K562 (cell line): ENCODE measurements around the gene TUBGCP6. TPM values are rescaled to one million over a fixed set of nuclear protein-coding genes. Genes with fewer than 3 reads are reported as not detected.

Source experiments
- ATAC-seq: fragments of 200-7000 bp; cut with Tn5 transposase; 3 replicates; pipeline ENCODE4 v1.9.1; 2020; ENCODE audit warnings: moderate library complexity
- BruUV-seq: library from RNA; stranded (reverse); fragments of 400-500 nt; replicated peaks from 2 replicates; lab custom pipeline; 2021; lab: Mats Ljungman, UMichigan
- CTCF ChIA-PET: fragments of 300-600 bp; formaldehyde crosslinking; extraction: SDS; loops from one replicate; lab custom pipeline; 2021; ENCODE audit warnings: low intra/inter-chr PET ratio; lab: Yijun Ruan, JAX
- POLR2A ChIA-PET: fragments of 300-600, 350-650 bp; sonication (Branson Sonifier 250); formaldehyde crosslinking; extraction: SDS; loops from one replicate; lab custom pipeline; 2021; ENCODE audit warnings: antibody characterized with exemption, inconsistent platforms; lab: Yijun Ruan, JAX
- DNase-seq, 4 experiments: peaks; one replicate each; pipeline versions ENCODE4 v3.0.0 to v3.0.0-alpha.2; 2011 to 2018; ENCODE audit warnings: low spot score in 3 of 4, mixed read lengths in 3 of 4; ENCODE audit errors: extremely low read depth in 1 of 4
- FAIRE-seq: peaks from 2 replicates; lab custom pipeline; 2011; peaks lifted over from hg19 to GRCh38; lab: Jason Lieb, UNC
- H2AFZ ChIP-seq: 2 replicates; pipeline ENCODE4 v1.6.0; 2011; ENCODE audit warnings: low read depth, low read length, control low read depth, inconsistent platforms
- H3K27ac ChIP-seq: fragments of 200-600 bp; 3 replicates; pipeline ENCODE4 v1.8.0; 2011; ENCODE audit warnings: low read depth, mild to moderate bottlenecking, control low read depth, inconsistent platforms, low read length, moderate library complexity, mixed read lengths; ENCODE audit errors: extremely low read depth
- H3K27me3 ChIP-seq, 2 experiments: fragments of 300-600 bp in 1 of 2; 2 replicates in 1 of 2; 3 replicates in 1 of 2; pipeline versions ENCODE4 v1.6.0 to v1.8.0; 2011; ENCODE audit warnings: inconsistent platforms in 2 of 2, low read length in 2 of 2, mild to moderate bottlenecking in 1 of 2, mixed read lengths in 1 of 2, moderate library complexity in 1 of 2; ENCODE audit not compliant: control insufficient read depth in 2 of 2, insufficient read depth in 2 of 2
- H3K36me3 ChIP-seq: fragments of 300-600 bp; 3 replicates; pipeline ENCODE4 v1.8.0; 2011; ENCODE audit warnings: mild to moderate bottlenecking, low read length, inconsistent platforms; ENCODE audit not compliant: control insufficient read depth, insufficient read depth
- H3K4me1 ChIP-seq, 2 experiments: fragments of 200-600 bp in 1 of 2; replicated peaks in 1 of 2; 2 replicates in 1 of 2; 3 replicates in 1 of 2; pipeline versions ENCODE4 v1.5.1 to v1.8.0; 2011; ENCODE audit warnings: inconsistent platforms in 2 of 2, low read length in 2 of 2, mild to moderate bottlenecking in 1 of 2, mixed read lengths in 1 of 2, moderate library complexity in 1 of 2; ENCODE audit not compliant: control insufficient read depth in 2 of 2, insufficient read depth in 2 of 2
- H3K4me2 ChIP-seq: 2 replicates; pipeline ENCODE4 v1.6.1; 2011; ENCODE audit warnings: low read length, control low read depth, inconsistent platforms, mixed read lengths; ENCODE audit not compliant: insufficient read depth
- H3K4me3 ChIP-seq: fragments of 200-600 bp; sonication (generic), shearing (Covaris generic); 2 replicates; pipeline ENCODE4 v1.5.1; 2016; ENCODE audit warnings: control low read depth, inconsistent platforms
- H3K79me2 ChIP-seq: fragments of 200-600 bp; 3 replicates; pipeline ENCODE4 v1.8.0; 2011; ENCODE audit warnings: low read length, inconsistent platforms; ENCODE audit not compliant: control insufficient read depth, insufficient read depth
- H3K9ac ChIP-seq, 2 experiments: 2 replicates each; pipeline versions ENCODE4 v1.6.0 to v1.6.1; 2011; ENCODE audit warnings: low read depth in 2 of 2, low read length in 2 of 2, control low read depth in 1 of 2, inconsistent platforms in 1 of 2, mild to moderate bottlenecking in 1 of 2, mixed read lengths in 1 of 2; ENCODE audit not compliant: insufficient read depth in 1 of 2
- H3K9me1 ChIP-seq: one replicate; pipeline ENCODE4 v1.6.0; 2011; ENCODE audit warnings: inconsistent platforms, mild to moderate bottlenecking, low read length, moderate library complexity; ENCODE audit not compliant: control insufficient read depth, insufficient read depth
- H3K9me3 ChIP-seq: replicated peaks from 2 replicates; pipeline ENCODE4 v1.5.1; 2011; ENCODE audit warnings: low read depth, low read length, inconsistent platforms; ENCODE audit not compliant: control insufficient read depth, insufficient read depth
- H4K20me1 ChIP-seq: replicated peaks from 2 replicates; pipeline ENCODE4 v1.6.1; 2011; ENCODE audit warnings: low read length, inconsistent platforms, mixed read lengths; ENCODE audit not compliant: control insufficient read depth, insufficient read depth
- CCNT2 ChIP-seq: IDR thresholded peaks from 2 replicates; pipeline ENCODE4 v1.6.1; 2011; ENCODE audit warnings: borderline replicate concordance, low read depth, mild to moderate bottlenecking, moderate library complexity, mixed read lengths, low read length; ENCODE audit not compliant: insufficient read length; ENCODE audit errors: extremely low read depth
- CXXC5 ChIP-seq: fragments of 250-450 bp; sonication (Bioruptor Pico); IDR thresholded peaks from 2 replicates; pipeline ENCODE4 v1.8.0; 2022; ENCODE audit warnings: inconsistent platforms, mild to moderate bottlenecking, moderate library complexity
- MIER1 ChIP-seq: fragments of 450-650 bp; IDR thresholded peaks from 2 replicates; pipeline ENCODE4 v1.6.1; 2016; ENCODE audit warnings: antibody characterized with exemption, mild to moderate bottlenecking, low read depth
- PHB ChIP-seq: fragments of 250-450 bp; sonication (Bioruptor Pico); IDR thresholded peaks from 2 replicates; pipeline ENCODE4 v1.5.0; 2021
- PHF8 ChIP-seq: fragments of 200-600 bp; sonication (generic); IDR thresholded peaks from 2 replicates; pipeline ENCODE4 v1.6.1; 2012; ENCODE audit warnings: mixed run types, mild to moderate bottlenecking, inconsistent platforms, low read length, moderate library complexity, borderline replicate concordance
- POLR2G ChIP-seq: fragments of 200-400 bp; formaldehyde crosslinking; IDR thresholded peaks from 2 replicates; pipeline ENCODE4 v1.6.1; 2017; ENCODE audit warnings: low read depth, mild to moderate bottlenecking, antibody characterized with exemption, low read length, moderate library complexity
- RBM14 ChIP-seq: fragments of 200-400 bp; formaldehyde crosslinking; IDR thresholded peaks from 2 replicates; pipeline ENCODE4 v1.6.1; 2018; ENCODE audit warnings: low read depth, mild to moderate bottlenecking, low read length, moderate library complexity, borderline replicate concordance; ENCODE audit not compliant: insufficient read depth
- RBM39 ChIP-seq: fragments of 200-400 bp; formaldehyde crosslinking; optimal IDR thresholded peaks from 2 replicates; pipeline ENCODE3; 2018; ENCODE audit warnings: low read depth, low read length
- ZFP36 ChIP-seq: fragments of 150-350 bp; IDR thresholded peaks from 2 replicates; pipeline ENCODE4 v1.6.1; 2018; ENCODE audit warnings: low read length, low read depth; ENCODE audit not compliant: partially characterized antibody
- ZNF780A ChIP-seq: fragments of 250-450 bp; sonication (Bioruptor Pico); IDR thresholded peaks from 2 replicates; pipeline ENCODE4 v1.5.0; 2021; ENCODE audit warnings: mild to moderate bottlenecking
- WGBS: fragments of 100-300 bp; shearing (Covaris generic); methylation state at CpG from one replicate; pipeline ENCODE4 v1.1.6; 2016; ENCODE audit warnings: low coverage, mixed read lengths; ENCODE audit not compliant: insufficient coverage; ENCODE audit errors: missing lambda C conversion rate; 5-methylcytosine and 5-hydroxymethylcytosine counted together
- in situ Hi-C: fragments of 300-500 bp; cut with MboI; formaldehyde crosslinking; loops from 4 replicates; pipeline ENCODE4 v1.15.0; 2018; ENCODE audit warnings: inconsistent platforms, mixed read lengths
- intact Hi-C: fragments of 100-400 bp; cut with micrococcal nuclease; formaldehyde crosslinking; loops from 2 replicates; pipeline ENCODE4 v1.14.2; 2022
- polyA plus RNA-seq, 8 experiments: library from polyadenylated mRNA; depleted of rRNA in 4 of 8; stranded (reverse) in 5 of 8; unstranded in 3 of 8; fragments of >200 nt; fragmentation: Nextera tagmentation in 2 of 8; fragmentation: Illumina TruSeq in 1 of 8; extraction: Ambion mirVana in 2 of 8; extraction: Trizol in 1 of 8; gene quantifications; 2 replicates each; pipeline versions ENCODE4 v1.2.1 to v1.2.3, GENCODE V29; 2011 to 2014; ENCODE audit warnings: inconsistent platforms in 1 of 8, missing spikeins in 1 of 8
- total RNA-seq, 7 experiments: library from RNA; depleted of rRNA in 6 of 7; stranded (reverse); fragments of >200 nt in 6 of 7; fragmentation: Illumina TruSeq in 2 of 7; extraction: Trizol in 2 of 7; gene quantifications; 2 replicates each; pipeline versions ENCODE4 v1.2.1 to v1.2.3, GENCODE V29; 2011 to 2021; ENCODE audit warnings: low replicate concordance in 1 of 7

The TUBGCP6 gene
- total and polyA plus RNA-seq, 9 of the 15 experiments (the other 6 are each of a cell fraction or from before 2014, with no cell fraction given) = 0.76 to 33.0 (median 10.1) TPM

DNA sequence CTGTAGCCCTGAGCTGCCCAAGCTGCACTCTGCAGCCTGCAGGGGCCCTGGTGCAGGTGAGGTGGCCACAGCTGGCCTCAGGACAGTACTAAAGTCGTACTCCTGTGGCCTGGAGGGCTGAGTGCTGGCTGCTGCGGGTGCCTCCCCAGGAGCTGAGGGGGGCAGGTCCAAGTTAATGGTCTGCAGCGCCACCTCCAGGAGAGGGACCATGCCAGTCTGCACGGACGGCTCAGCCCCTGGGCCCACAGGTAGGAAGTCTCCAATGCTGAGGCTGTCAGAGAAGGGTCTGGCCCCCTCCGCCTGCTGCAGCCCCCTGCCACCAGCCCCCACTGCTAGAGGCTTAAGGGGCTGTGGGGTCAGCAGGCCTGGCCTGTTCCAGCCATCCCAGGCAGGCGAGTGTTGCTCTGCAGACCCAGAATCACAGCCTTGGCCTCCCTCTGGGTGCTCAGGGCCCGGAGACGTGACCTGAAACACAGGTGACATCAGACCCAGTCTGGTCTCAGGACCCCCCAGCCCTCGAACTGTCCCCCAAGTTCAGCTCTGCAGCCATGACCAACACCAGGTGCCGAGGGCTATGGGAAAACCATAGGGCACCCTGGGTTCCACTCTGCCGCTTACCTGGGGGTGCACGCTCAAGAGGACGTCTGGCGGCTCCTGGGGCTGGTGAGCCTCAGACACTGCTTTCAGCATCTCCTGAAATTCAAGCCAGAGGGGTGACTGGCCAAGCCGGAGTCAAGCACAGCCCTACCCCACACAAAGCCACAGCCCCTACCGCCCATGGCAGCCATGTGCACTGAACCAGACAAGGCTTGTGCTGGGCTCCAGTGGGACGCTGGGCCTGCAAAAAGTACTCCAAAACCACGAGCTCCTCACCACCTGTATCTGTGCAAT, 23.2 kb downstream of the TUBGCP6 start (continued):
- TF ChIP-seq CCNT2 (no peak), MIER1 (no peak), ZNF780A (CRISPR knock-in tag) (no peak), RBM14 (no peak), RBM39 (no peak), ZFP36 (no peak), PHF8 (no peak)

GRCh38 chr22:50220603-50221409, 24.0 kb downstream of the TUBGCP6 start:
- ChIA-PET POLR2A (no interaction called here), CTCF (no interaction called here)
- no peaks in the 10 kb centered on the region for H4K20me1 ChIP-seq
- no peak overlapping the region for H3K4me2 ChIP-seq
- no peak for FAIRE-seq
- H3K4me1 ChIP-seq = peaks cover 0 to 30% of the 10 kb centered on the region in 2 experiments; a peak in 3 of 5 replicates
- in situ Hi-C loops = no loop called here
- 94% methylated on average over 24 of the region's 45 CpGs for WGBS
- no peak for DNase-seq
- no peak overlapping the region for H3K9ac ChIP-seq
- 0 out of 2 replicates have a peak, but pooled peaks cover 1% of the 10 kb centered on the region for H3K9me3 ChIP-seq
- no peak for ATAC-seq
- H3K4me3 ChIP-seq = no peak overlapping the region
- no peaks in the 10 kb centered on the region for H3K9me1 ChIP-seq
- H3K79me2 ChIP-seq = no peaks in the 10 kb centered on the region
- BruUV-seq = no TSS peak
- no peak overlapping the region for H2AFZ ChIP-seq
- H3K36me3 ChIP-seq = peaks cover 90% of the 10 kb centered on the region; the same call in 2 of the 3 replicates
- H3K27ac ChIP-seq = no peak overlapping the region
- no peak for TF ChIP-seq PHB
- TF ChIP-seq CXXC5 (CRISPR knock-in tag) = no peak
- TF ChIP-seq POLR2G = peak; percentile 34; the same call in 1 of the 2 replicates
- H3K27me3 ChIP-seq = no peaks in the 10 kb centered on the region
- intact Hi-C loops = no loop called here
